Measurements from ENCODE around the gene PKIG.

The PKIG gene

DNA sequence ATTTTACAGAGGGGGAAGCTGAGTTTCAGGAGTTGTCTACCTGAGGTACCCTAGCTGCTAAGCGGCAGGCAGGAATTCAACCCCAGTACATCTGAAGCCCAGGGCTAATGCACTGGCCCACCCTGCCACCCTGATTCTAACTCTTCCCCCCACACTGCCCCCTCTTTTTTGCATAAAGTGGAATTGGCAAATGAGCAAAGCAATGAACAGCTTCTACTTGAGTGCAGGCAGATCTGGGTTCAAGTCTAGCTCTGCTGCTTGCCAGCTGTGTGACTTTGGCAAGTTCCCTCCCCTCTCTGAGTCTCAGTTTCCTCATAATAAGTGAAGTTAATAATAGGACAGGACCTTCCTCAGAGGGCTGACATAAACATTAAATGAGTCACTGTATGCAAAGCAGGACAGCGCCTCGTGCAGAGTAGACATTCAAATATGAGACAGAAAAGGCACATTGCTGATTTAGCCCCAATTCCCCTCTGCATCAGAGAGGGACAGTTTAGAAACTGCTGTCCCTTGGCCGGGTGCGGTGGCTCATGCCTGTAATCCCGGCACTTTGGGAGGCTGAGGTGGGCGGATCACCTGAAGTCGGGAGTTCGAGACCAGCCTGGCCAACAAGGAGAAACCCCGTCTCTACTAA is 64.4 kb downstream of the PKIG start:
- Histone ChIP-seq H2AFZ (ENCODE audit: low read depth, low read length) (no peak overlapping the region), H3K4me2 (ENCODE audit: insufficient read depth, low read length) (peak overlapping the region; percentile 96), H3K9ac (ENCODE audit: low read depth, low read length) (peak overlapping the region; percentile 90), H3K4me1 (ENCODE audit: insufficient read depth, low read length) (peaks cover 78% of the 10 kb centered on the region), H3K36me3 (ENCODE audit: insufficient read depth, low read length) (peaks cover 79% of the 10 kb centered on the region), H4K20me1 (ENCODE audit: insufficient read depth, low read length) (peaks cover 59% of the 10 kb centered on the region), H3K27ac (ENCODE audit: low read length) (peak overlapping the region; percentile 97), H3K9me3 (ENCODE audit: insufficient read depth, low read length, severe bottlenecking) (no peaks in the 10 kb centered on the region), H3K4me3 (ENCODE audit: low read depth in 1 of 2, low read length in 2 of 2) (peak overlapping the region in 1 of 2 experiments; percentile 92; a peak in 2 of 4 replicates), H3K79me2 (ENCODE audit: insufficient read depth, low read length) (peaks cover 94% of the 10 kb centered on the region), H3K27me3 (ENCODE audit: insufficient read depth, low read length, poor library complexity) (no peaks in the 10 kb centered on the region)
- ATAC-seq (ENCODE audit: insufficient read depth, low read depth) (peak; percentile 28), DNase-seq (peak; percentile 79)
- TF ChIP-seq, protein P1, sequence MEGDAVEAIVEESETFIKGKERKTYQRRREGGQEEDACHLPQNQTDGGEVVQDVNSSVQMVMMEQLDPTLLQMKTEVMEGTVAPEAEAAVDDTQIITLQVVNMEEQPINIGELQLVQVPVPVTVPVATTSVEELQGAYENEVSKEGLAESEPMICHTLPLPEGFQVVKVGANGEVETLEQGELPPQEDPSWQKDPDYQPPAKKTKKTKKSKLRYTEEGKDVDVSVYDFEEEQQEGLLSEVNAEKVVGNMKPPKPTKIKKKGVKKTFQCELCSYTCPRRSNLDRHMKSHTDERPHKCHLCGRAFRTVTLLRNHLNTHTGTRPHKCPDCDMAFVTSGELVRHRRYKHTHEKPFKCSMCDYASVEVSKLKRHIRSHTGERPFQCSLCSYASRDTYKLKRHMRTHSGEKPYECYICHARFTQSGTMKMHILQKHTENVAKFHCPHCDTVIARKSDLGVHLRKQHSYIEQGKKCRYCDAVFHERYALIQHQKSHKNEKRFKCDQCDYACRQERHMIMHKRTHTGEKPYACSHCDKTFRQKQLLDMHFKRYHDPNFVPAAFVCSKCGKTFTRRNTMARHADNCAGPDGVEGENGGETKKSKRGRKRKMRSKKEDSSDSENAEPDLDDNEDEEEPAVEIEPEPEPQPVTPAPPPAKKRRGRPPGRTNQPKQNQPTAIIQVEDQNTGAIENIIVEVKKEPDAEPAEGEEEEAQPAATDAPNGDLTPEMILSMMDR (IDR thresholded peaks at IDR 0.05; ENCODE audit: borderline replicate concordance, extremely low read depth, low read length, poor library complexity, severe bottlenecking) = no peak
- no peak for TF ChIP-seq EZH2 (IDR thresholded peaks at IDR 0.05; ENCODE audit: borderline replicate concordance, low read depth, low read length, severe bottlenecking)

DNA sequence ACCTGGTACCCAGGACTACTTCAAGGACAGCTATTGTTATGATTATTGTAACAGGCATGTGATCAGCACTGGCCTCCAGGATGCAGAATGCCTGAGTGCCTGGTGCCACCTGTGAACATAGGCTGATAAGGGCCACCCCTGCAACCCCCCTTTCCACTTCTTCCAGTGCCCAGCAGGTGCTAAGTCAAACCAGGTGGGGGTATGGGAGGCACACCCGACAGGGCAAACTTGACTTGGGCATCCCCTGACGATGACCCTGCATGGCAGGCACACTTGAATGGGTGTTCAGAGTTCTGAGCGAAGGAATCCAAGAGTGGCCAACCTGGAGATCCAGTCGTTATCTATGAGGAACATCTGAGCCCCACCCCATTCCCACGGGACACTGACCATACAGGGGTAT is 65.7 kb downstream of the PKIG start:
- Histone ChIP-seq H3K9ac (ENCODE audit: low read depth, low read length) (peak overlapping the region; percentile 90), H4K20me1 (ENCODE audit: insufficient read depth, low read length) (peaks cover 46% of the 10 kb centered on the region), H3K9me3 (ENCODE audit: insufficient read depth, low read length, severe bottlenecking) (no peaks in the 10 kb centered on the region), H2AFZ (ENCODE audit: low read depth, low read length) (no peak overlapping the region), H3K4me1 (ENCODE audit: insufficient read depth, low read length) (peaks cover 69% of the 10 kb centered on the region), H3K27me3 (ENCODE audit: insufficient read depth, low read length, poor library complexity) (no peaks in the 10 kb centered on the region), H3K4me2 (ENCODE audit: insufficient read depth, low read length) (peak overlapping the region; percentile 96), H3K36me3 (ENCODE audit: insufficient read depth, low read length) (peaks cover 66% of the 10 kb centered on the region), H3K79me2 (ENCODE audit: insufficient read depth, low read length) (peaks cover 94% of the 10 kb centered on the region), H3K27ac (ENCODE audit: low read length) (peak overlapping the region; percentile 97), H3K4me3 (ENCODE audit: low read depth in 1 of 2, low read length in 2 of 2) (peak overlapping the region; percentile 79 to 92; a peak in 3 of 4 replicates)
- DNase-seq = peak; percentile 71
- ATAC-seq (ENCODE audit: insufficient read depth, low read depth) = no peak
- no peak for TF ChIP-seq EZH2 (IDR thresholded peaks at IDR 0.05; ENCODE audit: borderline replicate concordance, low read depth, low read length, severe bottlenecking)
- TF ChIP-seq, protein P1 (IDR thresholded peaks at IDR 0.05; ENCODE audit: borderline replicate concordance, extremely low read depth, low read length, poor library complexity, severe bottlenecking) = peak; percentile 20

DNA sequence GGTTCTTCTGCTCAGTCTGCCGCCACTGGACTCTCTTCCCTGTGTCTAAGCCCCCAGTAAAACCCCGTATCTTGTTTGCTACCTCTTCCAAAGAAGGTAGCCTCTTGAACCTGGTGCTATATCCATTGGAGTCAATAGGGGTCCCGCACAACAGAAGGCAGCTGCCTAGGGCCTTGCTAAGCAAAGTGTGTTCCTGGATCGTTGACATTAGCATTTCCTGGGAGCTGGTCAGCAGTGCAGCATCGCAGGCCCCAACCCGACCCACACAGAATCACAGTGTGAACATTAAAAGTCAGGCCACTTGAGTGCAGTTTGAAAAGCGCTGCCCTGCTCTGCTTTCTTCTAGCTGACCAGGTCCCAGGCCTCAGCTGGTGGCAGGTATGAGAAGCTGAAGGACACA is 66.2 kb downstream of the PKIG start:
- TF ChIP-seq, protein P1 (IDR thresholded peaks at IDR 0.05; ENCODE audit: borderline replicate concordance, extremely low read depth, low read length, poor library complexity, severe bottlenecking) = peak; percentile 58
- TF ChIP-seq EZH2 (IDR thresholded peaks at IDR 0.05; ENCODE audit: borderline replicate concordance, low read depth, low read length, severe bottlenecking) = no peak
- H2AFZ ChIP-seq (ENCODE audit: low read depth, low read length) = no peak overlapping the region
- peaks cover 69% of the 10 kb centered on the region for H3K4me1 ChIP-seq (ENCODE audit: insufficient read depth, low read length)
- H3K79me2 ChIP-seq (ENCODE audit: insufficient read depth, low read length) = peaks cover 94% of the 10 kb centered on the region
- H3K9me3 ChIP-seq (ENCODE audit: insufficient read depth, low read length, severe bottlenecking) = no peaks in the 10 kb centered on the region
- peak overlapping the region; percentile 96 for H3K4me2 ChIP-seq (ENCODE audit: insufficient read depth, low read length)
- H4K20me1 ChIP-seq (ENCODE audit: insufficient read depth, low read length) = peaks cover 41% of the 10 kb centered on the region
- H3K36me3 ChIP-seq (ENCODE audit: insufficient read depth, low read length) = peaks cover 61% of the 10 kb centered on the region
- no peaks in the 10 kb centered on the region for H3K27me3 ChIP-seq (ENCODE audit: insufficient read depth, low read length, poor library complexity)
- peak overlapping the region; percentile 79 to 92 for H3K4me3 ChIP-seq (ENCODE audit: low read depth in 1 of 2, low read length in 2 of 2)
- peak overlapping the region; percentile 90 for H3K9ac ChIP-seq (ENCODE audit: low read depth, low read length)
- ATAC-seq (ENCODE audit: insufficient read depth, low read depth) = no peak
- peak overlapping the region; percentile 97 for H3K27ac ChIP-seq (ENCODE audit: low read length)
- DNase-seq = peak; percentile 70
